ENCODE measurements around the gene FGF6. TPM values are rescaled to one million over a fixed set of nuclear protein-coding genes. Genes with fewer than 3 reads are reported as not detected.

FGF6 gene
- total RNA-seq, 1 donor from 2014 or later, result not detected

- FAIRE-seq, result no peak
- no peak overlapping the region for H3K27ac Mint-ChIP-seq (ENCODE audit: unreplicated experiment)
- TF ChIP-seq, protein P1, sequence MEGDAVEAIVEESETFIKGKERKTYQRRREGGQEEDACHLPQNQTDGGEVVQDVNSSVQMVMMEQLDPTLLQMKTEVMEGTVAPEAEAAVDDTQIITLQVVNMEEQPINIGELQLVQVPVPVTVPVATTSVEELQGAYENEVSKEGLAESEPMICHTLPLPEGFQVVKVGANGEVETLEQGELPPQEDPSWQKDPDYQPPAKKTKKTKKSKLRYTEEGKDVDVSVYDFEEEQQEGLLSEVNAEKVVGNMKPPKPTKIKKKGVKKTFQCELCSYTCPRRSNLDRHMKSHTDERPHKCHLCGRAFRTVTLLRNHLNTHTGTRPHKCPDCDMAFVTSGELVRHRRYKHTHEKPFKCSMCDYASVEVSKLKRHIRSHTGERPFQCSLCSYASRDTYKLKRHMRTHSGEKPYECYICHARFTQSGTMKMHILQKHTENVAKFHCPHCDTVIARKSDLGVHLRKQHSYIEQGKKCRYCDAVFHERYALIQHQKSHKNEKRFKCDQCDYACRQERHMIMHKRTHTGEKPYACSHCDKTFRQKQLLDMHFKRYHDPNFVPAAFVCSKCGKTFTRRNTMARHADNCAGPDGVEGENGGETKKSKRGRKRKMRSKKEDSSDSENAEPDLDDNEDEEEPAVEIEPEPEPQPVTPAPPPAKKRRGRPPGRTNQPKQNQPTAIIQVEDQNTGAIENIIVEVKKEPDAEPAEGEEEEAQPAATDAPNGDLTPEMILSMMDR (IDR thresholded peaks at IDR 0.05; ENCODE audit: insufficient read depth, low read depth, low read length), result no peak
- no peak for TF ChIP-seq EZH2 (IDR thresholded peaks at IDR 0.05; ENCODE audit: insufficient read depth, low read length)
- Histone ChIP-seq H3K27me3 (ENCODE audit: insufficient read depth, low read length) (no peaks in the 10 kb centered on the region), H3K4me2 (ENCODE audit: low read length) (no peak overlapping the region), H3K4me3 (ENCODE audit: insufficient read depth, low read depth, low read length) (no peak overlapping the region), H3K9ac (ENCODE audit: low read length) (no peak overlapping the region), H4K20me1 (ENCODE audit: insufficient read depth, low read length) (no peaks in the 10 kb centered on the region), H3K27ac (ENCODE audit: low read depth, low read length) (no peak overlapping the region), H3K4me1 (ENCODE audit: insufficient read depth, low read length) (no peaks in the 10 kb centered on the region), H3K36me3 (ENCODE audit: insufficient read depth, low read length) (no peaks in the 10 kb centered on the region), H3K9me3 (ENCODE audit: insufficient read depth, low read depth, low read length) (no peaks in the 10 kb centered on the region), H3K79me2 (ENCODE audit: insufficient read depth, low read length) (no peaks in the 10 kb centered on the region), H2AFZ (ENCODE audit: low read depth, low read length) (no peak overlapping the region)
- peaks cover 20% of the 10 kb centered on the region for H3K27me3 Mint-ChIP-seq (ENCODE audit: low read depth, unreplicated experiment)
- no peak for DNase-seq (ENCODE audit: low read depth)
- H3K9me3 Mint-ChIP-seq (ENCODE audit: unreplicated experiment), result peaks cover 3% of the 10 kb centered on the region
- H3K4me3 Mint-ChIP-seq (ENCODE audit: unreplicated experiment), result no peak overlapping the region
- no peaks in the 10 kb centered on the region for H3K36me3 Mint-ChIP-seq (ENCODE audit: low read depth, unreplicated experiment)
- H3K4me1 Mint-ChIP-seq (ENCODE audit: low read depth, unreplicated experiment), result peaks cover 2% of the 10 kb centered on the region
These were observed 57.6 kb downstream of the FGF6 start for GRCh38 chr12:4388032-4388431.

DNA sequence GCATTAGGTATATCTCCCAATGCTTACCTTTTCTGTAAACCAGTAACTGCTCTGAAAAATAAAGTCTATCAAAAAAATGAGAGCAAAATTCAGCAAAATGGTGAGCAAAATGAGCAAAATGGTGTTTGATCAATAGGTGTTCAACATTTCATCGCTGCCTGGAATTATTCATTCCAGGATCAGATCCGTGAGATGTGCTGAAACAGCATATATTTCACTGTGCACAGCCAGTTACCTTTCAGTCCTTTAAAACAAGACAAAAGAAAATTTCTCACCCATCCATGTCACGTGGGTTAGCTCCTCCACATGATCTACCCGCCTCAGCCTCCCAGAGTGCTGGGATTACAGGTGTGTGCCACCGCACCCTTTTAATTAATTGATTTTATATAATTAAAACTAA, 58.0 kb downstream of the FGF6 start:
- H3K4me3 ChIP-seq (ENCODE audit: insufficient read depth, low read depth, low read length), result no peak overlapping the region
- H3K4me1 Mint-ChIP-seq (ENCODE audit: low read depth, unreplicated experiment), result peaks cover under 1% of the 10 kb centered on the region
- H3K9me3 ChIP-seq (ENCODE audit: insufficient read depth, low read depth, low read length), result no peaks in the 10 kb centered on the region
- no peaks in the 10 kb centered on the region for H4K20me1 ChIP-seq (ENCODE audit: insufficient read depth, low read length)
- no peak overlapping the region for H3K4me2 ChIP-seq (ENCODE audit: low read length)
- H3K9ac ChIP-seq (ENCODE audit: low read length), result no peak overlapping the region
- peaks cover 17% of the 10 kb centered on the region for H3K27me3 Mint-ChIP-seq (ENCODE audit: low read depth, unreplicated experiment)
- no peak overlapping the region for H2AFZ ChIP-seq (ENCODE audit: low read depth, low read length)
- H3K27ac ChIP-seq (ENCODE audit: low read depth, low read length), result no peak overlapping the region
- no peaks in the 10 kb centered on the region for H3K4me1 ChIP-seq (ENCODE audit: insufficient read depth, low read length)
- H3K36me3 Mint-ChIP-seq (ENCODE audit: low read depth, unreplicated experiment), result no peaks in the 10 kb centered on the region
- TF ChIP-seq, protein P1 (IDR thresholded peaks at IDR 0.05; ENCODE audit: insufficient read depth, low read depth, low read length), result no peak
- no peak for TF ChIP-seq EZH2 (IDR thresholded peaks at IDR 0.05; ENCODE audit: insufficient read depth, low read length)
- no peaks in the 10 kb centered on the region for H3K36me3 ChIP-seq (ENCODE audit: insufficient read depth, low read length)
- no peak overlapping the region for H3K4me3 Mint-ChIP-seq (ENCODE audit: unreplicated experiment)
- no peaks in the 10 kb centered on the region for H3K79me2 ChIP-seq (ENCODE audit: insufficient read depth, low read length)
- no peak for FAIRE-seq
- H3K27me3 ChIP-seq (ENCODE audit: insufficient read depth, low read length), result no peaks in the 10 kb centered on the region
- H3K9me3 Mint-ChIP-seq (ENCODE audit: unreplicated experiment), result peaks cover 3% of the 10 kb centered on the region
- DNase-seq (ENCODE audit: low read depth), result no peak
- no peak overlapping the region for H3K27ac Mint-ChIP-seq (ENCODE audit: unreplicated experiment)

DNA sequence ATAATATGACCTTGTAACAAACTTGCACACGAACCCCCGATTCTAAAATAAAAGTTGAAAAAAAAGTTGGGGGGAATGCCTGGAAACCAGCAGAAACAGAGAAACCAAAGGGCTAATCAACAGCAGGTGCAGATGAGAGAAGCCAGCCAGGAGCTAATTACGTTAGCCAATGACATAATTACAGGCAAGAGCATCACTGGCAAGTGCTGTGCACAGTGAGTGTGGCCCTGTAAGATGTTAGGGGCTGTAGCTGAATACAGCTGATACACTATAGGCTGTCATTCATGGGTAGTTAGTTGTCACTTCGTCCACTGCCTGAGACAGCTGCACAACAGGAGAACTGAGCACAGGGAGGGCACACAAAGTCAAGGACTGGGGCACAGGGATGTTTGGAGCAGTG, 58.8 kb downstream of the FGF6 start:
- TF ChIP-seq, protein P1 (IDR thresholded peaks at IDR 0.05; ENCODE audit: insufficient read depth, low read depth, low read length), result no peak
- no peak for TF ChIP-seq EZH2 (IDR thresholded peaks at IDR 0.05; ENCODE audit: insufficient read depth, low read length)
- H3K36me3 ChIP-seq (ENCODE audit: insufficient read depth, low read length), result no peaks in the 10 kb centered on the region
- no peak overlapping the region for H3K4me3 Mint-ChIP-seq (ENCODE audit: unreplicated experiment)
- no peaks in the 10 kb centered on the region for H4K20me1 ChIP-seq (ENCODE audit: insufficient read depth, low read length)
- peaks cover 16% of the 10 kb centered on the region for H3K27me3 Mint-ChIP-seq (ENCODE audit: low read depth, unreplicated experiment)
- no peak for DNase-seq (ENCODE audit: low read depth)
- FAIRE-seq, result no peak
- H3K27me3 ChIP-seq (ENCODE audit: insufficient read depth, low read length), result no peaks in the 10 kb centered on the region
- H2AFZ ChIP-seq (ENCODE audit: low read depth, low read length), result no peak overlapping the region
- H3K36me3 Mint-ChIP-seq (ENCODE audit: low read depth, unreplicated experiment), result no peaks in the 10 kb centered on the region
- no peak overlapping the region for H3K27ac Mint-ChIP-seq (ENCODE audit: unreplicated experiment)
- H3K9me3 ChIP-seq (ENCODE audit: insufficient read depth, low read depth, low read length), result no peaks in the 10 kb centered on the region
- no peak overlapping the region for H3K4me2 ChIP-seq (ENCODE audit: low read length)
- no peak overlapping the region for H3K4me3 ChIP-seq (ENCODE audit: insufficient read depth, low read depth, low read length)
- no peaks in the 10 kb centered on the region for H3K79me2 ChIP-seq (ENCODE audit: insufficient read depth, low read length)
- H3K9ac ChIP-seq (ENCODE audit: low read length), result no peak overlapping the region
- no peaks in the 10 kb centered on the region for H3K4me1 Mint-ChIP-seq (ENCODE audit: low read depth, unreplicated experiment)
- no peaks in the 10 kb centered on the region for H3K4me1 ChIP-seq (ENCODE audit: insufficient read depth, low read length)
- H3K27ac ChIP-seq (ENCODE audit: low read depth, low read length), result no peak overlapping the region
- H3K9me3 Mint-ChIP-seq (ENCODE audit: unreplicated experiment), result peaks cover 3% of the 10 kb centered on the region

Other genes with a start within 250 kb of the FGF6 start
- 607 and 726 TPM in 2 replicates for gene CCND2, start 172.1 kb downstream of the FGF6 start, total RNA-seq
- gene TIGAR, start 124.6 kb downstream of the FGF6 start, total RNA-seq, result 91.7 and 95.4 TPM in 2 replicates
- not detected in 2 replicates for gene FGF23, start 66.1 kb downstream of the FGF6 start, total RNA-seq
- 2.7 and 5.3 TPM in 2 replicates for gene RAD51AP1, start 93.1 kb upstream of the FGF6 start, total RNA-seq
- gene DYRK4, start 116.4 kb upstream of the FGF6 start, total RNA-seq, result 33.9 and 40.0 TPM in 2 replicates
- 0.94 and 1.4 TPM in 2 replicates for gene AKAP3, start 203.2 kb upstream of the FGF6 start, total RNA-seq
- gene NDUFA9, start 203.3 kb upstream of the FGF6 start, total RNA-seq, result 97.8 and 101 TPM in 2 replicates